HFF-Myc (cell line): Measurements from ENCODE around the gene BDKRB2.

Experiments
- DNase-seq: peaks from one replicate; pipeline ENCODE4 v3.0.0-alpha.2; 2011; ENCODE audit warnings: low read depth; ENCODE audit errors: extremely low read depth
- H3K4me3 ChIP-seq: replicated peaks from 2 replicates; pipeline ENCODE4 v1.5.1; 2011; ENCODE audit warnings: low read depth, mild to moderate bottlenecking, control low read depth, low read length
- TF ChIP-seq, protein P1 (sequence below): IDR thresholded peaks from 2 replicates; pipeline ENCODE4 v1.5.1; 2012; ENCODE audit warnings: mild to moderate bottlenecking, low read depth, low read length, control low read depth; ENCODE audit errors: missing control alignments

Gene BDKRB2

DNA sequence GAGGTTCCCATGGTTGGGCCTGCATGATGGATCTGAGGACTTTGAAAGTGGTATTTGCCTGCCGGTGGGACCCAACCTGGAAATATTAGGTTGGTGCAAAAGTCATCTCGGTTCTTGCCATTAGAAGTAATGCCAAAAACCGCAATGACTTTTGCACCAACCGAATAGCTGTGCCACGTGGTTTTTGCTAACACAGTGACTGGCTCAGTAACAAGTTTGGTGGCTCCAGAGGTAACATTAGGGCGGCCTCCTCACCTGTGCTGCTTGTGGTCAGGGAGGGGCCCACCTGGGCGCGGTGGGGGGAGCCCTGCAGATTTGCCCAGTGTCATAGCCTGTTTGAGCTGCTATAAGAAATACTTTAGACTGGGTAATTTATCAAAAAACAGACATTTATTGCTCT lies 1.8 kb downstream of the BDKRB2 start:
- TF ChIP-seq, protein P1, sequence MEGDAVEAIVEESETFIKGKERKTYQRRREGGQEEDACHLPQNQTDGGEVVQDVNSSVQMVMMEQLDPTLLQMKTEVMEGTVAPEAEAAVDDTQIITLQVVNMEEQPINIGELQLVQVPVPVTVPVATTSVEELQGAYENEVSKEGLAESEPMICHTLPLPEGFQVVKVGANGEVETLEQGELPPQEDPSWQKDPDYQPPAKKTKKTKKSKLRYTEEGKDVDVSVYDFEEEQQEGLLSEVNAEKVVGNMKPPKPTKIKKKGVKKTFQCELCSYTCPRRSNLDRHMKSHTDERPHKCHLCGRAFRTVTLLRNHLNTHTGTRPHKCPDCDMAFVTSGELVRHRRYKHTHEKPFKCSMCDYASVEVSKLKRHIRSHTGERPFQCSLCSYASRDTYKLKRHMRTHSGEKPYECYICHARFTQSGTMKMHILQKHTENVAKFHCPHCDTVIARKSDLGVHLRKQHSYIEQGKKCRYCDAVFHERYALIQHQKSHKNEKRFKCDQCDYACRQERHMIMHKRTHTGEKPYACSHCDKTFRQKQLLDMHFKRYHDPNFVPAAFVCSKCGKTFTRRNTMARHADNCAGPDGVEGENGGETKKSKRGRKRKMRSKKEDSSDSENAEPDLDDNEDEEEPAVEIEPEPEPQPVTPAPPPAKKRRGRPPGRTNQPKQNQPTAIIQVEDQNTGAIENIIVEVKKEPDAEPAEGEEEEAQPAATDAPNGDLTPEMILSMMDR, result no peak
- no peak for DNase-seq
- peak overlapping the region; percentile 52 for H3K4me3 ChIP-seq

DNA sequence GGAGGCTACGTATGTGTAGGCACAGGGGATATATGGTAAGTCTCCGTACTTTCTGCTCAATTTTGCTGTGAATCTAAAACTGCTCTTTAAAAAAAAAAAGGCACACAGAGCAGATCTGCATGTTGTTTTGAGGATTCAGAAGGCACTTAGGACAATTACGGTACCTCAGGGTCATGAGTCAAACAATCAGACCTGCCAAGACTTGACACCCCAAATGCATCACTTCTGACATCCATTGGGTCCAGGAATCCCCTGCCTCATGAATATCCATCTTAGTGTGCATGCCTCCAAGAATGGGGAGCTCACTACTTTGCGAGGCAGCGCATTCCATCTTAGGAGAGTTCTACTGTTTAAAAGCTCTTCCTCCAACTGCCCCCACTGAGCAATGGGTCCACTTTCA lies 3.0 kb downstream of the BDKRB2 start:
- TF ChIP-seq, protein P1, result no peak
- no peak overlapping the region for H3K4me3 ChIP-seq
- DNase-seq, result no peak

DNA sequence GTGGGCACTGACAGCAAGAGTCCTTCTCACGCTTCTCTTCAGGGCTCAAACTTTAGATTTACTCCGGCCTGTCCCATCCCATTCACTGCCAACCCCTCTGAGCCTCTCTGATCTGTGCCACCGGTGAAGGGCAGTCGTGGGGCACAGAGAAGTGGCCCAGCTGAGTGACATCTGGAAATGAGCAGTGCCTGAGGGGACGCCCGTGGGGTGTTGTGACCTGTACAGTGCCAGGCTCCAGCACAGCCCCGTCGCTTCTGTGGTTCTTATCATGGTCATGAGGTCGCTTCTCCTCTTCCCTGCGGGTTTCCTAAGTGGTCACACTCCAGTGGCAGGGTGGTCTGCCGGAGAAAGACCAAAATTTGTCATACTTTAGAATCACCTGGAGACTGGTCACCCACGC lies 4.1 kb downstream of the BDKRB2 start:
- no peak overlapping the region for H3K4me3 ChIP-seq
- DNase-seq, result no peak
- TF ChIP-seq, protein P1, result no peak

DNA sequence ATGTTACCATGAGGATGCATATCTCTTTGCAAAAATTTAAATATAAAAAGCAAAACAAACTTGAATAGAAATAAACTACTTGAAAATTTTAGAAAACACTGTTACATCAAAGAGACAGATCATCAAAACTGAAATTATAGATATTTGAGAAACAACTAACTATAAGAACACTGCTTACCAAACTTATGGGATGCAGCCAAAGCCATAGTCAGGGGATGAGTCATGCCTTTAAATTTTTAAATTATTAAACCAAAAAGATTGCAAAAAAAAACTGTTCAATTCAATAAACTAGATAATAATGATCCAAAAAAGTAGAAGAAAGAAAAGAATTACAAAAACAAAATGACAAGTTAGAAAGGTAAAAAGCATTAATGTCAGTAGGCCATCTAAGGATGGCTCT lies 7.5 kb downstream of the BDKRB2 start:
- H3K4me3 ChIP-seq, result no peak overlapping the region
- TF ChIP-seq, protein P1, result no peak
- no peak for DNase-seq

DNA sequence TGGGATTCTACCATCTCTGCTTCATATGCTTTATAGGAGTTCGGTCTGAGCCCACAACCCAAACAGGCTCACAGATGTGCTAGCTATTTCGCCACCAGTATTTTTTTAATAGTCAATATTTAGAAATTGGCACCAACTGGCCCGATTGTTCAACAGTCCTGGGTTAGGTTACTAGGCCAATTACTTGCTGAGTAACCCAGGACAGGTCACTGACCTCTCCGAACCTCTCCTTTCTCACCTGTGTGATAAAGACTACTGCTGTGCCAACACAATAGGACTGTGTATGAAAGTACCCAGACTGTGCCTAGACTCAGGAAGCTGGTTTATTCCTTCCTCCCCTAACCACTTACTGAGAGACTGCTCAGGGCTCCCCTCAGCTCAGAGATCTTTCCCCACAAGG lies 8.3 kb downstream of the BDKRB2 start:
- TF ChIP-seq, protein P1, result no peak
- no peak overlapping the region for H3K4me3 ChIP-seq
- no peak for DNase-seq

DNA sequence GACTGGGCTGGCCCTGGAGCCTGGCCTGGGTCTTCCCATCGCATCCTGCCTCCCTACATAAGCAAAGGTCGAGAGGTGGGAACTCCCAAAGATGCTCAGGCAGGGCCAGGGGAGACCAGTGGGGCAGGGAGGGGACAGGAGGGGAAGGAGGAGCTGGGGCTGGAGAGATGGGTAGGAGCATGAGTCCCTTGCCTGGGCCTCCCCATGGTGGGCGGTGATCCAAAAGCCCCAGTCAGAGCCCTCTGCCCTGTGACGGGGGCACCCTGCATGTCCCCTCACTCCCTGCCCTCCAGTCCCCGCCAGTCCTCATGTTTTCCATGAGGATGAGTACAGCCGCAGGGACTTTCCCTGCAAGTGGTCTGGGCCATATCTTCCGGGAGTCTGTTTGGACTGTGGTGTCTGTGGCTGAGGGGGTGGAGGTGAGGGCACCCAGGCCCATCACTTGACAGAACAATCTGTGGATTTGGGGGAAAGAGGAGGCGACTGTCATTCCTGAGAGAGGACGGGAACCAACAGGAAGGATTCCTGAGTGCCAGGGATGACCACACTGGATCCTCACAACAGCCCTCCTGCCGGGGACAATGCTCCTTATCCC lies 9.3 kb downstream of the BDKRB2 start:
- no peak overlapping the region for H3K4me3 ChIP-seq
- TF ChIP-seq, protein P1, result no peak
- no peak for DNase-seq

DNA sequence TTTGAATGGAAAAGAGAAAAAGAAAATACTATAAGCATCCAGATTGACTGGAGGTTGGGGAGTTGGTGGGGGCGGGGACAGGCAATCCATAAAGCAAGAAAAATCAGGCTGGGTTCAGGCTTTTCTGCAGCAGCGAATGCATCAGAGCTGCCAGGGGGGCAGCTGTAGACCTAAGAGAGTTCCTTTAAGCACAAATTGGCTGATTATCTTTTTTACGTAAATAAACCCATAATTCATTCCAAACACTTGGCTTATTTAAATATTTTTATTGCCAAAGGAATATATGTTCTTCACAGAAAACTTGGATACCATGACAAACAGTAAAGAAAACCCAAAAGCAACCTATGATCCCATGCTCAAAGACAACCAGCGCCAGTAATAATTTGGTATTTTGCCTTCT lies 10.2 kb downstream of the BDKRB2 start:
- no peak for DNase-seq

More for the DNA sequence above, 10.2 kb downstream of the BDKRB2 start:
- TF ChIP-seq, protein P1, result no peak
- H3K4me3 ChIP-seq, result no peak overlapping the region
